Inflammatory macrophage (primary cell): Measurements from ENCODE around the gene EDC4.
"Not testable (repeated sequence)": the region's sequence is repeated elsewhere in the genome, so short reads cannot be mapped to it uniquely, and the experiment has no call there.

Experiments
- DNase-seq, 2 donors: peaks; one replicate each; pipeline ENCODE4 v3.0.0-alpha.2; 2020 to 2022

Gene EDC4

GRCh38 chr16:67909056-67909742 lies 36.3 kb downstream of the EDC4 start:
- no peak for DNase-seq

GRCh38 chr16:67910158-67910557 lies 37.3 kb downstream of the EDC4 start:
- no peak for DNase-seq

GRCh38 chr16:67914758-67915495 lies 42.1 kb downstream of the EDC4 start:
- no peak for DNase-seq

- DNase-seq, result not testable (repeated sequence)
Observed at GRCh38 chr16:67915496-67915769, 42.6 kb downstream of the EDC4 start.

GRCh38 chr16:67915831-67916723 lies 43.2 kb downstream of the EDC4 start:
- no peak for DNase-seq

GRCh38 chr16:67917140-67917851 lies 44.4 kb downstream of the EDC4 start:
- no peak for DNase-seq

- peak in 1 of 2 donors; percentile 25 for DNase-seq
Observed at GRCh38 chr16:67917852-67918236, 45.0 kb downstream of the EDC4 start.

GRCh38 chr16:67919622-67920221 lies 46.9 kb downstream of the EDC4 start:
- peak in 1 of 2 donors; percentile 7 for DNase-seq

GRCh38 chr16:67922221-67922620 lies 49.4 kb downstream of the EDC4 start:
- no peak for DNase-seq

GRCh38 chr16:67922740-67923139 lies 49.9 kb downstream of the EDC4 start:
- DNase-seq, result no peak

- no peak for DNase-seq
Observed at GRCh38 chr16:67923414-67924116, 50.7 kb downstream of the EDC4 start.

- no peak for DNase-seq
Observed at GRCh38 chr16:67924140-67924906, 51.5 kb downstream of the EDC4 start.

GRCh38 chr16:67926181-67926750 lies 53.4 kb downstream of the EDC4 start:
- DNase-seq, result no peak

GRCh38 chr16:67927131-67927941 lies 54.5 kb downstream of the EDC4 start:
- no peak for DNase-seq

- no peak for DNase-seq
Observed at GRCh38 chr16:67928147-67928546, 55.3 kb downstream of the EDC4 start.

GRCh38 chr16:67928561-67929364 lies 55.9 kb downstream of the EDC4 start:
- DNase-seq, result peak; percentile 40 to 51

GRCh38 chr16:67930191-67930590 lies 57.3 kb downstream of the EDC4 start:
- no peak for DNase-seq

GRCh38 chr16:67930678-67931211 lies 57.9 kb downstream of the EDC4 start:
- no peak for DNase-seq
